HG03432 (cell line): ENCODE data around the gene MFSD6L.
"Not testable (repeated sequence)": the region's sequence is repeated elsewhere in the genome, so short reads cannot be mapped to it uniquely, and the experiment has no call there.

Experiments
- ATAC-seq: cut with Tn5 transposase; IDR thresholded peaks from one replicate; pipeline ENCODE4 v1.9.1; 2021; ENCODE audit warnings: mild to moderate bottlenecking, moderate library complexity; ENCODE audit not compliant: unreplicated experiment

MFSD6L gene

GRCh38 chr17:8826808-8827435 lies 27.8 kb upstream of the MFSD6L start:
- no peak for ATAC-seq

GRCh38 chr17:8825802-8826201 lies 26.6 kb upstream of the MFSD6L start:
- no peak for ATAC-seq

- ATAC-seq: no peak
Observed at GRCh38 chr17:8823279-8823678, 24.1 kb upstream of the MFSD6L start.

GRCh38 chr17:8822401-8823035 lies 23.4 kb upstream of the MFSD6L start:
- no peak for ATAC-seq

GRCh38 chr17:8821446-8822105 lies 22.4 kb upstream of the MFSD6L start:
- ATAC-seq: no peak

- no peak for ATAC-seq
Observed at GRCh38 chr17:8820311-8821010, 21.3 kb upstream of the MFSD6L start.

GRCh38 chr17:8818654-8819330 lies 19.6 kb upstream of the MFSD6L start:
- no peak for ATAC-seq

GRCh38 chr17:8818047-8818446 lies 18.9 kb upstream of the MFSD6L start:
- no peak for ATAC-seq

- peak; percentile 87 for ATAC-seq
Observed at GRCh38 chr17:8806926-8807550, 7.9 kb upstream of the MFSD6L start.

GRCh38 chr17:8806253-8806925 lies 7.2 kb upstream of the MFSD6L start:
- ATAC-seq: no peak

GRCh38 chr17:8805396-8805795 lies 6.2 kb upstream of the MFSD6L start:
- ATAC-seq: not testable (repeated sequence)

- no peak for ATAC-seq
Observed at GRCh38 chr17:8803531-8804420, 4.6 kb upstream of the MFSD6L start.

GRCh38 chr17:8801135-8801840 lies 2.1 kb upstream of the MFSD6L start:
- ATAC-seq: no peak

- no peak for ATAC-seq
Observed at GRCh38 chr17:8800656-8801055, 1.5 kb upstream of the MFSD6L start.

- ATAC-seq: no peak
Observed at GRCh38 chr17:8799570-8800212, 526 bp upstream of the MFSD6L start.

GRCh38 chr17:8798176-8798845 lies 854 bp downstream of the MFSD6L start:
- ATAC-seq: no peak

GRCh38 chr17:8797621-8798175 lies 1.5 kb downstream of the MFSD6L start:
- ATAC-seq: no peak
